Eye (tissue), 1 donor: ENCODE results near the gene MUC5B.

Source experiments
- DNase-seq: peaks from one replicate; pipeline ENCODE4 v3.0.0-alpha.2; 2015

The MUC5B gene

GRCh38 chr11:1302041-1302460 is 79.2 kb downstream of the MUC5B start:
- no peak for DNase-seq

DNA sequence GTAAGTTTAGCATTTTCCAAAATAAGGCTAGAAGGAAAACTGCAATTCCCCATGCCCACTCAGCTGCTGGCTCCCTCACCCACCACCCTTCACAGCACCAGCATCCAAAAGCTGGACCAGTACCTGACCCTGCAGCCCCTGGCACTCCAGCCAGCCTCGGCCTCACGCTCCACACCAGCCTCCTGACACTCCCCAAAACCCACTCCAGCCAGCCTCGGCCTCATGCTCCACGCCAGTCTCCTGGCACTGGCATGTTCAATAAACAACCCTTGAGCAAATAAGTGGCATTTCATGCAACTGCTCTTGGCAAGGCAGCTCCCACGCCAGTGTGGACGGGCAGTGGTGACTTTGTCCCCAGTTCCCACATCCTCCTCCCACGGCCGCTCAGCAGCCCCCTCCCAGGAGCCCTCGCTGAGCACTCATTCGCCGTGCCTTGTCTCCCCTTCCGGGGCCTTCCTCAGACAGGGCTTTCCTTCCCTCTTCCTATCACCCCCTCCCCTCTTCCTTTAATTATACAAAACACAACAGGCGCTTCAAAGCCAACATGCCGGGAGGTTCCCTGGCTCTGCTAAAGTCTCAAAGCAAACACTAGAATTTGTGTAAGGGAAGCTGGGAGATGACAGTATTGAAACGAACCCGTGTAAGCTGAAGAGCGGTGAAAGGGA is 79.7 kb downstream of the MUC5B start:
- no peak for DNase-seq

- no peak for DNase-seq
These were observed 80.4 kb downstream of the MUC5B start for GRCh38 chr11:1303126-1303821.

DNA sequence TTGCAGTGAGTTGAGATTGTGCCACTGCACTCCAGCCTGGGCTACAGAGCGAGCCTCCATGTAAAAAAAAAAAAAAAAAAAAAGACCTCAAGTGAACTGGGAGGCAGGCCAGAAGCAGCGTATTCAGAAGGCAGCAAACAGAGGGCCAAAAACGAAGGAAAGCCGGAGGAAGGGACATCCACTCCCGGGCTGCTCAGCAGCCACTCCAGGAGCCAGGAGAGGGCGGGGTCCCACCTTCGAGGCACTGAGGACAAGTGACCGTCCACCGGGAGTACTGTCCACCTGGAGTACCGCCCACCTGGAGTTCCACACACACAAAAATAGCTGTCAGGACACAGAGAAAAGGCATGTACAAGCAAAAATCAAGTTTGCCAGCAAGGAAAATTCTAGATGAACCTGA is 81.1 kb downstream of the MUC5B start:
- DNase-seq: no peak

- no peak for DNase-seq
These were observed 81.5 kb downstream of the MUC5B start for GRCh38 chr11:1304380-1304779.

GRCh38 chr11:1305063-1305495 is 82.2 kb downstream of the MUC5B start:
- DNase-seq: no peak

DNA sequence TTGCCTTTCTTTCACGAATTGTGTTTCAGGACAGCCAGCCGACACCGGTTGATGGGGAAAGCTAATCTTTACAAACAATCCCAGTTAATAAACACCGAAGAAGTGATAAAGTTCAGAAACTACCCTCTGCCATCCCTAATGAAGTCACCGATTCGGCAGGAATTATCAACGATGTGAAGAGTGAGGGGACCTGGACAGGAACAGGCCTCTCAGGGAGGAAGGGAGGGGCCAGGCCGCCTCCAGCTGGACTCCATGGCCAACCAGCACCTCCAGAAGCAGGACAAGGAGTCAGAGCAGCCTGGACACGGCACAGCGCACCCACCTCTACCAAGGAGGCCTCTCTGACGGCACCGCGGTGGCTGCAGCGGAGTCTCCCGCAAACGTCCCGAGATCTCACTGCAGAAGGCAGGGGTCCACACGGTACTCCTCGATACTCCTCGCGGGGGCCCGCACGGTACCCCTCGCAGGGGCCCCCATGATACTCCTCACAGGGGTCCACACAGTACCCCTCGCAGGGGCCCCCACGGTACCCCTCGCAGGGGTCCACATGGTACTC is 82.7 kb downstream of the MUC5B start:
- DNase-seq: no peak

DNA sequence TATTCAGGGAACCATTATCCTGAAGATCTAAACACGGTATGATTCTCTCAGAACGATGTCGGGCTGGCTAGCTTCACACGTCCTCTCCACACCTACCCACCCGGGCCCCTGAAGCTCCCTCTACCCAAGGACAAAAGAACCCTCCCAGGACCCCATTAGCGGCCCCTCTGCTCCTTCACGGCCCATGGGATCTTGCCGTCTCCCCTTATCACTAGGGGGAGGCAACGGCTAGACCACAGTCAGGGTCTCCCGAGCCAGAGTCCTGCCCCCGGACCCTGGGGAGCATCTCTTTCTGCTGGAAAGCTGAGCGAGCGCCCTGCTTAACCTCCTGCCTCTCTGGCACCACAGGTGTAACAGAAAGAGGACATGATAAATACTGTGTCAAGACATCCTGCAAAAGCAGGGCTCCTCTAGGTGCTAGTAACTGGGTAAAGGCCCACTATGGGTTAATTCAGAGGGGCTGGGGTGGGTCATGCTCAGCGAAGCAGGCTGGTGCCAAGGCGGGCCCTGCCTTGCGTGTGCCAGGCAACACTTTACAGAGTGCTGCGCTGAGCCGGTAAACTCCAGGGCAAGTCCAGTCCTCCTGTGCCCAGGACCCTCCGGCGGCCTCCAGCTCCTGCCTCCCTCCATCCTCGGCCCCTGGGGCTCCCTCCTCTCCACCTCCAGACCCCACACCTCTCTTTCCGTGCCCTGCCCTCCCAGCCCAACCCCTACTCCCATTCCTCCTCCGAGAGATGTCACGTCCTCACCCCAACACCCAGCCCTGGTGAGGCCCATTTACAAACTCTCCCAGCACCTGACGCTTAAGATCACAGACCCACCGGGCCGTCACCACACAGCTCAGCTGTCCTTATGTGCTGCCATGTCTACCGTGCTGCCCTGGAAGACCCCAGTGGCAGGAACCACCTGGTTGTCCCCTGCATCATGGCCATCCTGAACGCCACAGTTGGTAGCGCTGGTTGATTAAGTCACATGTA is 83.6 kb downstream of the MUC5B start:
- no peak for DNase-seq

- no peak for DNase-seq
These were observed 84.5 kb downstream of the MUC5B start for GRCh38 chr11:1307163-1307870.

DNA sequence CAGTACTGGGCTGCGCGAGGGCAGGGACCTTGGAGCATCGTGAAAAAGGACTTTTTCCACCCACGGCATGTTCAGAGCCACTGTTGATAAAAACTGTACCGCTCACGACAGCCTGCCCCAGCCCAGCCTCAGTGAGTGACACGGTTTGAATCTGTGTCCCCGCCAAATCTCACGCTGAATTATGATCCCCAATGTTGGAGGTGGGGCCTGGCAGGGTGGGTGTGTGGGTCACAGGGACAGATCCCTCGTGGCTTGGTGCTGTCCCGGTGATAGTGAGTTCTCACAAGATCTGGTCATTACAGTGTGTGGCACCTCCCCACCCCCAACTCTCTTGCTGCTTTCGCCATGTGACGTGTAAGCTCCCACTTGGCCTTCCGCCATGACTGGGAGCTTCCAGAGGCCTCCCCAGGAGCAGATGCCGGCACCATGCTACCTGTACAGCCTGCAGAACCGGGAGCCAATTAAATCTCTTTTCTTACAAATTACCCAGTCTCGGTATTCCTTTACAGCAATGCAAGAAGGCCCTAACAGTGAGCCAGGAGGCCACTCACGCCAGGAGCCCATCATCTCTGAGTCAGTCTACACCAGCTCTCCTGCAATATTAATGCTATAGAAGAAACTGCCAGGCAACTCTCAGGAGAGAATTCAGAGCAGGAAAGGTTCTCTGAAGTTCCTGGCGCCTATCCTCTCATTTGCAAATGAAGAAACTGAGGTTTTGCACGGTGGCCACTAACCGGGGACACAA is 85.3 kb downstream of the MUC5B start:
- DNase-seq: no peak

DNA sequence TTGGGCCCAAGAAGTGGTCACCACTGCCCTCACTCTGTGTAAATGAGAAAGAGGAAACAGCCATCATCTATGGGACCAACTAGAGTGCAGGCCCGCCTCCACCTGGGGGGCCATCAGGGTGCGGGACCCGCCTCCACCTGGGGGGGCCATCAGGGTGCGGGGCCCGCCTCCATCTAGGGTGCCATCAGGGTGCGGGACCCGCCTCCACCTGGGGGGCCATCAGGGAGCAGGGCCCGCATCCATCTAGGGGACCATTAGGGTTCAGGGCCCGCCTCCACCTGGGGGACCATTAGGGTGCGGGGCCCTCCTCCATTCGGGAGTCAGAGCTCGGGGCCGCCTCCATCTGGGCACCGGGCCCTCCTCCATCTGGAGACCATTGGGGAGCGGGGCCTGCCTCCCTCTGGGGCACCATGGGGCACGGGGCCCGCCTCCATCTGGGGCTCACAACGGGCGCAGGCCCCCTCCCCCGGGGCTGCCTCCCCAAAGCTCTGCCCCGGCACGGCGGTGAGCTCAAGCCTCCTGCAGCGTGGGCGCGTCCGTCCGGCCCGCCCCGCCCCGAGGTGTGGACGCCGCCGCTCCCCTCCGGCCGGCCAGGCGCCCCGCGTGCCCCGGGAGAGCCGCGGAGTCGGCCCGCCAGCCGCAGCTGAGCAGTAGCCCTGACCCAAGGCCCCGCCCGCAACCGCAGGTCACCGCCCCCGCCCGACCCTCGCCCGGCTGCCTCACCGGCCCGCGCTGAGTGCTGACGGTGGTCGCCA is 86.1 kb downstream of the MUC5B start:
- DNase-seq: no peak

DNA sequence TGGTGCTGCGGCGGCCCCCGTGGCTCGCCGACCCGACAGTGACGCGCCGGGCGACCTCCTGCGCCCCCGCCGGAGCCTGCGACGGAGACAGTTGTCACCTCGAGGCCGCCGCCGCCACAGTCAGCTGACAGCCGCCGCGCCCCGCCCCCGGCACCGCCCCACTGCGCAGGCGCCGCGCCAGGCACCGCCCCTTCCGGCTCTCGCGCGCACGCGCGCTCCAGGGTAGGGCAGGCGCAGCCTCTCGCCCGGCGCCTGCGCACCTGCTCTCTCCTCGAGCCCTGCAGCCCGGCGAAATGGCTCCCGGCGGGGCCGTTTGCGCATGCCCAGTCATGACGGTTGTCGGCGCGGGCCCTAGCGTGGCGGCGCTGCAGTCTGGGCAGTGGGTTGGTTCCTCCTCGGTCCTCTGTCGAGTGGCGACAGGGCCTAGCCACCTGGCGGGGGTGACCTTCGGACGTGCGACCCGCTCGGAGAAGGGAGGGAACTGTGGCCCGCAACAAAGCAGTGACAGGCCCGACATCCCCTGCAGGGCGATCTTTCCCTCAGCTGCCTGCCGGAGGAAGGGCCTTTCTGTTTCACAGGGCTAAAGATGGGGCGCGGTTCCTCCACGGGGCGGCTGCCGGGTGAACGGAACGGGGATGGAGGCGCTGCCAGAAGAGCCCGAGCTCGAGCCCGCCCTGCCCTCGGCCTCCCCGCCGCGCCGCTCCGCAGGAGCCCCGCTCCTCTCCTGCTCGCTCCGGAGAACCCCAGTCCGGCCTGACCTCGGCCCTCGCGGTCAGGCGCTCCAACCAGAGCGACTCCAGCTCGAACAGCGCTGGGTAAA is 86.8 kb downstream of the MUC5B start, which contains the start of gene TOLLIP:
TOLLIP (minus strand) TSS at position 135 of the 820 bp plus-strand sequence; CDS start at position 1, 134 bp downstream.
- DNase-seq: peak; percentile 98

- no peak for DNase-seq
These were observed 87.4 kb downstream of the MUC5B start for GRCh38 chr11:1310318-1310687.

DNA sequence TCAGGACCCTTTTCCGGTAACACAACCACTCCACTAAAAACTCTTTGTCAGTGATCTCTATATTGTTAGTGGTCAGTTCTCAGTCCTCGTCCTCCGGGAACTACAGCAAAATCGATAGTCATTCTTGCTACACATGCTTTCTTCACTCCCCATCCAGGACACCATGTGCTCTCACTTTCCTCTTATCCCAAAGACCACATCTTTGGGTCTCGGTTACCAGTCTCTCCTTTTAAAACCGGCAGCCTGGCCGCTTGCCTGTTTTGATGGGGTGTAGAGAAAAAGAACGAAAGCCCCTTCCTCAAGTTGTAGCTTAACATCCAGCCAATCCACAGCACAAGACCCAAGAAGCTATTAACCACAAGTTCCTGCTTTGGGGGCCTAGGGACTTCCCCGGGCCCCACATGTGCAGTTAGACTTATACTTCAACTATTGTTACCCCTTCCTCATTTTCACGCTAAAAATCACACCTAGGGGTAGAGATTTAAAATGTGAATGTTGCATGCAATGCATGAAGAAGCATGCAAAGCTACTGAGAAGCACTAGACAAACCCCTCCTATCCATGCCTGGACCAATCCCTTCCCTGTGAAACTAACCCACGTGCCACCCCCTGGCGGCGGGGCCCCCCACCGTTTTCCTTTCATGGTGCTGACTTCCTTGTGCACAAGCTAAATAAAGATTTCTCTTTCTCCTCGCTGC is 88.1 kb downstream of the MUC5B start:
- no peak for DNase-seq
